ENCODE measurements around the gene SEPTIN12.

Gene SEPTIN12

GRCh38 chr16:4734063-4734729, 53.9 kb downstream of the SEPTIN12 start, which contains the start of the genes ANKS3 and DNAAF8:
Gene ANKS3 (minus strand): TSS chr16:4734271. CDS start chr16:4730149, 4,122 bp downstream.
Gene DNAAF8 (plus strand): TSS chr16:4734537. CDS start chr16:4736515, 1,978 bp downstream.
- TF ChIP-seq CTCF (IDR thresholded peaks at IDR 0.05; ENCODE audit: low read depth, low read length, poor library complexity, severe bottlenecking) (no peak), EZH2phosphoT487 (IDR thresholded peaks at IDR 0.05; ENCODE audit: borderline replicate concordance, low read length) (no peak)
- Histone ChIP-seq H3K27me3 (ENCODE audit: control insufficient read depth, low read length) (no peaks in the 10 kb centered on the region), H3K4me3 (ENCODE audit: low read length) (peak within 1 kb of the TSS; percentile 84), H3K4me2 (ENCODE audit: low read length) (peak within 1 kb of the TSS; percentile 71), H3K9me2 (replicated peaks; ENCODE audit: control insufficient read depth, low read length) (no peaks in the 10 kb centered on the region), H3F3A (ENCODE audit: control insufficient read depth, insufficient read depth) (no peaks in the 10 kb centered on the region), H3K27ac (ENCODE audit: low read depth, low read length) (peak within 1 kb of the TSS; percentile 26), H3K79me2 (ENCODE audit: control insufficient read depth, low read length) (peaks cover 15% of the 10 kb centered on the region), H3K36me3 (ENCODE audit: control insufficient read depth, low read length) (no peaks in the 10 kb centered on the region), H3K4me1 (ENCODE audit: control insufficient read depth, low read length) (peaks cover 7% of the 10 kb centered on the region), H3K9me3 (ENCODE audit: control insufficient read depth, insufficient read depth, low read length) (no peaks in the 10 kb centered on the region), H4K20me1 (ENCODE audit: control insufficient read depth, insufficient read depth, low read depth, low read length) (no peaks in the 10 kb centered on the region)

DNA sequence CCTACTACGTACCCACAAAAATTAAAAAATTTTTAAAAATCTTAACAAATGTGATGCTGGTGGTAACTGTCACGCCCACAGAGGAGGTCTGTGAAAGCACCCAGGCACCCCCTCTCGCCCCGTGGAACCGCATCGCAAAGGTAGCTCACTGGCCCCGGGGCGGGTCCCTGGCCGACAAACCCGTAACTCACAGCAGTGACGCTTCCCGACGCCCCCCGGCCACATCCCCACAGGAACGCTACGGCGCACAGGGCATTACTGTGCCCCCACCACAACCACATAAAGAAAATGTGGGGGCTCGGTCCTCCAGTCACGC, 54.4 kb downstream of the SEPTIN12 start:
- Histone ChIP-seq H3K27me3 (ENCODE audit: control insufficient read depth, low read length) (no peaks in the 10 kb centered on the region), H3K9me3 (ENCODE audit: control insufficient read depth, insufficient read depth, low read length) (no peaks in the 10 kb centered on the region), H3K9me2 (replicated peaks; ENCODE audit: control insufficient read depth, low read length) (no peaks in the 10 kb centered on the region), H3K36me3 (ENCODE audit: control insufficient read depth, low read length) (no peaks in the 10 kb centered on the region), H3K27ac (ENCODE audit: low read depth, low read length) (peak overlapping the region; percentile 26), H3K4me3 (ENCODE audit: low read length) (peak overlapping the region; percentile 84), H3F3A (ENCODE audit: control insufficient read depth, insufficient read depth) (no peaks in the 10 kb centered on the region), H3K4me2 (ENCODE audit: low read length) (peak overlapping the region; percentile 71), H3K79me2 (ENCODE audit: control insufficient read depth, low read length) (peaks cover 15% of the 10 kb centered on the region), H4K20me1 (ENCODE audit: control insufficient read depth, insufficient read depth, low read depth, low read length) (no peaks in the 10 kb centered on the region), H3K4me1 (ENCODE audit: control insufficient read depth, low read length) (peaks cover 7% of the 10 kb centered on the region)
- no peak for TF ChIP-seq EZH2phosphoT487 (IDR thresholded peaks at IDR 0.05; ENCODE audit: borderline replicate concordance, low read length)
- no peak for TF ChIP-seq CTCF (IDR thresholded peaks at IDR 0.05; ENCODE audit: low read depth, low read length, poor library complexity, severe bottlenecking)

- Histone ChIP-seq H3K79me2 (ENCODE audit: control insufficient read depth, low read length) (peaks cover 15% of the 10 kb centered on the region), H3F3A (ENCODE audit: control insufficient read depth, insufficient read depth) (no peaks in the 10 kb centered on the region), H3K4me2 (ENCODE audit: low read length) (peak overlapping the region; percentile 71), H3K9me3 (ENCODE audit: control insufficient read depth, insufficient read depth, low read length) (no peaks in the 10 kb centered on the region), H3K27me3 (ENCODE audit: control insufficient read depth, low read length) (no peaks in the 10 kb centered on the region), H3K36me3 (ENCODE audit: control insufficient read depth, low read length) (no peaks in the 10 kb centered on the region), H3K4me3 (ENCODE audit: low read length) (peak overlapping the region; percentile 84), H3K4me1 (ENCODE audit: control insufficient read depth, low read length) (peaks cover 7% of the 10 kb centered on the region), H3K9me2 (replicated peaks; ENCODE audit: control insufficient read depth, low read length) (no peaks in the 10 kb centered on the region), H3K27ac (ENCODE audit: low read depth, low read length) (no peak overlapping the region), H4K20me1 (ENCODE audit: control insufficient read depth, insufficient read depth, low read depth, low read length) (no peaks in the 10 kb centered on the region)
- TF ChIP-seq CTCF (IDR thresholded peaks at IDR 0.05; ENCODE audit: low read depth, low read length, poor library complexity, severe bottlenecking) (no peak), EZH2phosphoT487 (IDR thresholded peaks at IDR 0.05; ENCODE audit: borderline replicate concordance, low read length) (no peak)
These were observed 54.9 kb downstream of the SEPTIN12 start for GRCh38 chr16:4733211-4733742.

Data from DOHH2 (cell line).